Panc1 (cell line): ENCODE measurements around the gene OR12D1.

ENCODE experiments used
- POLR2AphosphoS5 ChIP-seq: IDR thresholded peaks from 2 replicates; pipeline ENCODE4 v1.6.1; 2012; ENCODE audit warnings: mild to moderate bottlenecking, low read depth, low read length, moderate library complexity
- TCF7L2 ChIP-seq: IDR thresholded peaks from 2 replicates; pipeline ENCODE4 v1.6.1; 2011; ENCODE audit warnings: mild to moderate bottlenecking, low read depth, low read length, inconsistent platforms
- TF ChIP-seq, protein P1 (sequence below): fragments of 450-650 bp; IDR thresholded peaks from 2 replicates; pipeline ENCODE4 v1.5.1; 2017; ENCODE audit warnings: mild to moderate bottlenecking
- TF ChIP-seq, protein P2 (sequence below), 2 experiments: IDR thresholded peaks; 2 replicates each; pipeline ENCODE4 v1.6.1; 2011 to 2012; ENCODE audit warnings: low read depth in 2 of 2, control low read depth in 1 of 2, low read length in 1 of 2, mild to moderate bottlenecking in 1 of 2, moderate library complexity in 1 of 2; ENCODE audit not compliant: insufficient read depth in 1 of 2

DNA sequence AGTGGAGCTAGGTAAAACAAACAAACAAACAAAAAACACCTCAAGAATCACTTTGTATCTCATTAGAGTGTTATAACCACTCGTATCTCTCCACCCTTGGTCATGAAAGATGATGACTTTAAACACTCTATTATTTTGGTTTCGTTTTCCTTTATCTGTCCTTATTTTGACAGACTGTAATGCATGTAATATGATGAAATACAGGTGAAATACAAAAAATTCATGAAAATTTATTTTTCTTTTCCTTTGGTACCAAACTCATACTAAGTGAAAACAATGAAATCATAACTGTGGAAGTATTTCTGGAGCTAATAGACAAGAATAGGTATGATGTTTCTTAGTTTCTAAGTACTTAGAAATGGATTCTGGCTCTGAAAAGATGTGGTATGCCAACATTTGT is 15.2 kb upstream of the OR12D1 start:
- TF ChIP-seq, protein P1, sequence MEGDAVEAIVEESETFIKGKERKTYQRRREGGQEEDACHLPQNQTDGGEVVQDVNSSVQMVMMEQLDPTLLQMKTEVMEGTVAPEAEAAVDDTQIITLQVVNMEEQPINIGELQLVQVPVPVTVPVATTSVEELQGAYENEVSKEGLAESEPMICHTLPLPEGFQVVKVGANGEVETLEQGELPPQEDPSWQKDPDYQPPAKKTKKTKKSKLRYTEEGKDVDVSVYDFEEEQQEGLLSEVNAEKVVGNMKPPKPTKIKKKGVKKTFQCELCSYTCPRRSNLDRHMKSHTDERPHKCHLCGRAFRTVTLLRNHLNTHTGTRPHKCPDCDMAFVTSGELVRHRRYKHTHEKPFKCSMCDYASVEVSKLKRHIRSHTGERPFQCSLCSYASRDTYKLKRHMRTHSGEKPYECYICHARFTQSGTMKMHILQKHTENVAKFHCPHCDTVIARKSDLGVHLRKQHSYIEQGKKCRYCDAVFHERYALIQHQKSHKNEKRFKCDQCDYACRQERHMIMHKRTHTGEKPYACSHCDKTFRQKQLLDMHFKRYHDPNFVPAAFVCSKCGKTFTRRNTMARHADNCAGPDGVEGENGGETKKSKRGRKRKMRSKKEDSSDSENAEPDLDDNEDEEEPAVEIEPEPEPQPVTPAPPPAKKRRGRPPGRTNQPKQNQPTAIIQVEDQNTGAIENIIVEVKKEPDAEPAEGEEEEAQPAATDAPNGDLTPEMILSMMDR: no peak
- TF ChIP-seq, protein P2, sequence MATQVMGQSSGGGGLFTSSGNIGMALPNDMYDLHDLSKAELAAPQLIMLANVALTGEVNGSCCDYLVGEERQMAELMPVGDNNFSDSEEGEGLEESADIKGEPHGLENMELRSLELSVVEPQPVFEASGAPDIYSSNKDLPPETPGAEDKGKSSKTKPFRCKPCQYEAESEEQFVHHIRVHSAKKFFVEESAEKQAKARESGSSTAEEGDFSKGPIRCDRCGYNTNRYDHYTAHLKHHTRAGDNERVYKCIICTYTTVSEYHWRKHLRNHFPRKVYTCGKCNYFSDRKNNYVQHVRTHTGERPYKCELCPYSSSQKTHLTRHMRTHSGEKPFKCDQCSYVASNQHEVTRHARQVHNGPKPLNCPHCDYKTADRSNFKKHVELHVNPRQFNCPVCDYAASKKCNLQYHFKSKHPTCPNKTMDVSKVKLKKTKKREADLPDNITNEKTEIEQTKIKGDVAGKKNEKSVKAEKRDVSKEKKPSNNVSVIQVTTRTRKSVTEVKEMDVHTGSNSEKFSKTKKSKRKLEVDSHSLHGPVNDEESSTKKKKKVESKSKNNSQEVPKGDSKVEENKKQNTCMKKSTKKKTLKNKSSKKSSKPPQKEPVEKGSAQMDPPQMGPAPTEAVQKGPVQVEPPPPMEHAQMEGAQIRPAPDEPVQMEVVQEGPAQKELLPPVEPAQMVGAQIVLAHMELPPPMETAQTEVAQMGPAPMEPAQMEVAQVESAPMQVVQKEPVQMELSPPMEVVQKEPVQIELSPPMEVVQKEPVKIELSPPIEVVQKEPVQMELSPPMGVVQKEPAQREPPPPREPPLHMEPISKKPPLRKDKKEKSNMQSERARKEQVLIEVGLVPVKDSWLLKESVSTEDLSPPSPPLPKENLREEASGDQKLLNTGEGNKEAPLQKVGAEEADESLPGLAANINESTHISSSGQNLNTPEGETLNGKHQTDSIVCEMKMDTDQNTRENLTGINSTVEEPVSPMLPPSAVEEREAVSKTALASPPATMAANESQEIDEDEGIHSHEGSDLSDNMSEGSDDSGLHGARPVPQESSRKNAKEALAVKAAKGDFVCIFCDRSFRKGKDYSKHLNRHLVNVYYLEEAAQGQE (IDR thresholded peaks at IDR 0.05; ENCODE audit: insufficient read depth in 1 of 2, low read depth in 2 of 2, low read length in 1 of 2): no peak
- no peak for TF ChIP-seq TCF7L2
- TF ChIP-seq POLR2AphosphoS5: no peak
